Pulmonary artery endothelial cell (primary cell): Measurements from ENCODE around the gene PTPRN2. TPM values are rescaled to one million over a fixed set of nuclear protein-coding genes. Genes with fewer than 3 reads are reported as not detected.
"Not testable (repeated sequence)": the region's sequence is repeated elsewhere in the genome, so short reads cannot be mapped to it uniquely, and the experiment has no call there.

ENCODE experiments used
- DNase-seq: peaks from one replicate; pipeline ENCODE4 v3.0.0-alpha.2; 2011; ENCODE audit warnings: low read depth, low spot score
- total RNA-seq: library from RNA; depleted of rRNA; stranded (reverse); fragments of >200 nt; gene quantifications from 2 replicates; pipeline ENCODE4 v1.2.3, GENCODE V29; 2014

PTPRN2 gene
- total RNA-seq, 1 donor from 2014 or later, result 0.53 TPM

- DNase-seq, result no peak
Measured at GRCh38 chr7:158244430-158244829, 343.2 kb downstream of the PTPRN2 start.

- no peak for DNase-seq
Measured at GRCh38 chr7:158241919-158242318, 345.7 kb downstream of the PTPRN2 start.

- no peak for DNase-seq
Measured at GRCh38 chr7:158240801-158241200, 346.8 kb downstream of the PTPRN2 start.

- no peak for DNase-seq
Measured at GRCh38 chr7:158239290-158239981, 348.2 kb downstream of the PTPRN2 start.

- DNase-seq, result no peak
Measured at GRCh38 chr7:158238616-158239289, 348.9 kb downstream of the PTPRN2 start.

GRCh38 chr7:158237672-158238335, 349.8 kb downstream of the PTPRN2 start:
- DNase-seq, result no peak

- DNase-seq, result no peak
Measured at GRCh38 chr7:158236400-158236799, 351.2 kb downstream of the PTPRN2 start.

GRCh38 chr7:158235862-158236261, 351.8 kb downstream of the PTPRN2 start:
- DNase-seq, result no peak

- no peak for DNase-seq
Measured at GRCh38 chr7:158229945-158230344, 357.7 kb downstream of the PTPRN2 start.

- DNase-seq, result no peak
Measured at GRCh38 chr7:158228986-158229385, 358.6 kb downstream of the PTPRN2 start.

GRCh38 chr7:158228131-158228530, 359.5 kb downstream of the PTPRN2 start:
- no peak for DNase-seq

- no peak for DNase-seq
Measured at GRCh38 chr7:158227258-158227984, 360.2 kb downstream of the PTPRN2 start.

GRCh38 chr7:158216198-158216597, 371.4 kb downstream of the PTPRN2 start:
- no peak for DNase-seq

- no peak for DNase-seq
Measured at GRCh38 chr7:158209435-158209834, 378.2 kb downstream of the PTPRN2 start.

GRCh38 chr7:158206341-158206740, 381.3 kb downstream of the PTPRN2 start:
- no peak for DNase-seq

GRCh38 chr7:158204453-158204852, 383.2 kb downstream of the PTPRN2 start:
- no peak for DNase-seq

- not testable (repeated sequence) for DNase-seq
Measured at GRCh38 chr7:158203948-158204347, 383.7 kb downstream of the PTPRN2 start.

- DNase-seq, result no peak
Measured at GRCh38 chr7:158194365-158194900, 393.2 kb downstream of the PTPRN2 start.

- DNase-seq, result no peak
Measured at GRCh38 chr7:158193446-158193845, 394.2 kb downstream of the PTPRN2 start.

- DNase-seq, result no peak
Measured at GRCh38 chr7:158192956-158193355, 394.7 kb downstream of the PTPRN2 start.

GRCh38 chr7:158192184-158192835, 395.3 kb downstream of the PTPRN2 start:
- DNase-seq, result no peak
